GM12892 (cell line): ENCODE data around the gene TSPAN5.

Source experiments
- DNase-seq: peaks from one replicate; pipeline ENCODE4 v3.0.0; 2011; ENCODE audit not compliant: insufficient read length
- FAIRE-seq: peaks from 2 replicates; lab custom pipeline; 2011; peaks lifted over from hg19 to GRCh38; lab: Jason Lieb, UNC
- POLR2A ChIP-seq: IDR thresholded peaks from 2 replicates; pipeline ENCODE4 v1.6.1; 2011; ENCODE audit warnings: low read depth, low read length, control low read depth
- POLR2AphosphoS5 ChIP-seq: IDR thresholded peaks from 2 replicates; pipeline ENCODE4 v1.6.1; 2011; ENCODE audit warnings: low read depth, low read length, control low read depth
- TAF1 ChIP-seq: IDR thresholded peaks from 2 replicates; pipeline ENCODE4 v1.6.1; 2011; ENCODE audit warnings: low read depth, mild to moderate bottlenecking, control low read depth, low read length, borderline replicate concordance

The TSPAN5 gene

GRCh38 chr4:98657531-98658286 lies 702 bp downstream of the TSPAN5 start:
- DNase-seq, result no peak
- peak; percentile 60 for FAIRE-seq
- TF ChIP-seq POLR2A, result no peak
- TF ChIP-seq TAF1, result no peak
- no peak for TF ChIP-seq POLR2AphosphoS5

- no peak for DNase-seq
- FAIRE-seq, result no peak
- TF ChIP-seq TAF1 (no peak), POLR2A (no peak), POLR2AphosphoS5 (no peak)
Observed at GRCh38 chr4:98656886-98657285, 1.5 kb downstream of the TSPAN5 start.

GRCh38 chr4:98656443-98656842 lies 2.0 kb downstream of the TSPAN5 start:
- TF ChIP-seq POLR2AphosphoS5 (no peak), POLR2A (no peak), TAF1 (no peak)

GRCh38 chr4:98653890-98654867 lies 4.2 kb downstream of the TSPAN5 start:
- no peak for DNase-seq
- no peak for TF ChIP-seq TAF1
- no peak for TF ChIP-seq POLR2AphosphoS5
- TF ChIP-seq POLR2A, result no peak
- no peak for FAIRE-seq

More at GRCh38 chr4:98656443-98656842, 2.0 kb downstream of the TSPAN5 start:
- FAIRE-seq (no peak), DNase-seq (no peak)

- no peak for FAIRE-seq
- TF ChIP-seq POLR2AphosphoS5 (no peak), TAF1 (no peak), POLR2A (no peak)
- no peak for DNase-seq
Observed at GRCh38 chr4:98652996-98653395, 5.4 kb downstream of the TSPAN5 start.

- FAIRE-seq (no peak), DNase-seq (no peak)
- TF ChIP-seq POLR2A (no peak), TAF1 (no peak), POLR2AphosphoS5 (no peak)
Observed at GRCh38 chr4:98648602-98649001, 9.8 kb downstream of the TSPAN5 start.

- DNase-seq (no peak), FAIRE-seq (no peak)
- TF ChIP-seq TAF1 (no peak), POLR2AphosphoS5 (no peak), POLR2A (no peak)
Observed at GRCh38 chr4:98646422-98646821, 12.0 kb downstream of the TSPAN5 start.

- TF ChIP-seq POLR2A (no peak), POLR2AphosphoS5 (no peak), TAF1 (no peak)
- FAIRE-seq (no peak), DNase-seq (no peak)
Observed at GRCh38 chr4:98645527-98645926, 12.9 kb downstream of the TSPAN5 start.

GRCh38 chr4:98643755-98644154 lies 14.7 kb downstream of the TSPAN5 start:
- DNase-seq (no peak), FAIRE-seq (no peak)
- no peak for TF ChIP-seq TAF1
- TF ChIP-seq POLR2A, result no peak
- no peak for TF ChIP-seq POLR2AphosphoS5

- FAIRE-seq (no peak), DNase-seq (no peak)
- no peak for TF ChIP-seq POLR2AphosphoS5
- no peak for TF ChIP-seq POLR2A
- TF ChIP-seq TAF1, result no peak
Observed at GRCh38 chr4:98642991-98643426, 15.4 kb downstream of the TSPAN5 start.

- FAIRE-seq (no peak), DNase-seq (no peak)
- TF ChIP-seq POLR2A (no peak), POLR2AphosphoS5 (no peak), TAF1 (no peak)
Observed at GRCh38 chr4:98641906-98642668, 16.3 kb downstream of the TSPAN5 start.
